H1 (cell line): ENCODE results near the gene SEPTIN1. TPM values are rescaled to one million over a fixed set of nuclear protein-coding genes. Genes with fewer than 3 reads are reported as not detected.

ENCODE experiments used
- BCL11A ChIP-seq, 2 experiments: IDR thresholded peaks; one replicate each; pipeline ENCODE4 v1.6.1; 2011; ENCODE audit warnings: low read depth in 2 of 2, low read length in 2 of 2, mild to moderate bottlenecking in 2 of 2
- CBX5 ChIP-seq: fragments of 300-800, 300-1000 bp; sonication (generic); IDR thresholded peaks from 2 replicates; pipeline ENCODE4 v1.7.1; 2016; ENCODE audit warnings: antibody characterized with exemption, low read length, low read depth
- CHD2 ChIP-seq: IDR thresholded peaks from 2 replicates; pipeline ENCODE4 v1.6.1; 2012; ENCODE audit warnings: low read length, improper control_type of control experiment
- CTCF ChIP-seq, 3 experiments: IDR thresholded peaks; 1 replicate in 2 of 3; 2 replicates in 1 of 3; pipeline versions ENCODE4 v1.5.1 to v1.6.1; 2011; ENCODE audit warnings: low read length in 3 of 3, mild to moderate bottlenecking in 3 of 3, inconsistent platforms in 2 of 3, low read depth in 1 of 3, moderate library complexity in 1 of 3; ENCODE audit not compliant: insufficient read depth in 1 of 3; ENCODE audit errors: control extremely low read depth in 1 of 3
- HDAC2 ChIP-seq, 2 experiments: fragments of 300-600 bp in 1 of 2; sonication (generic) in 1 of 2; IDR thresholded peaks; 2 replicates each; pipeline ENCODE4 v1.6.1; 2011 to 2012; ENCODE audit warnings: low read depth in 2 of 2, low read length in 2 of 2, mild to moderate bottlenecking in 2 of 2, moderate library complexity in 2 of 2, borderline replicate concordance in 1 of 2, inconsistent platforms in 1 of 2
- JUND ChIP-seq: IDR thresholded peaks from 2 replicates; pipeline ENCODE4 v1.6.1; 2011; ENCODE audit warnings: mild to moderate bottlenecking, improper control_type of control experiment, low read length
- KDM1A ChIP-seq: fragments of 200-600, 300-600 bp; sonication (generic); IDR thresholded peaks from 2 replicates; pipeline ENCODE4 v1.7.1; 2016; ENCODE audit warnings: mild to moderate bottlenecking, low read length, borderline replicate concordance
- POLR2AphosphoS5 ChIP-seq: IDR thresholded peaks from 2 replicates; pipeline ENCODE4 v1.6.1; 2011; ENCODE audit warnings: low read depth, low read length
- RAD21 ChIP-seq, 2 experiments: IDR thresholded peaks in 1 of 2; conservative IDR thresholded peaks in 1 of 2; 2 replicates each; pipeline ENCODE4 v1.6.1; 2011; ENCODE audit warnings: low read depth in 2 of 2, low read length in 2 of 2, improper control_type of control experiment in 1 of 2, inconsistent platforms in 1 of 2, mild to moderate bottlenecking in 1 of 2, moderate library complexity in 1 of 2
- TEAD4 ChIP-seq: IDR thresholded peaks from 2 replicates; pipeline ENCODE4 v1.6.1; 2012; ENCODE audit warnings: low read depth, low read length, inconsistent platforms, mixed read lengths
- polyA plus RNA-seq, 7 experiments: library from polyadenylated mRNA; depleted of rRNA in 3 of 7; stranded (reverse) in 5 of 7; unstranded in 2 of 7; fragments of >200 nt in 5 of 7; fragments of 200-250 nt in 2 of 7; gene quantifications; 1 replicate in 5 of 7; 2 replicates in 1 of 7; 4 replicates in 1 of 7; pipeline versions ENCODE4 v1.2.1 to v1.2.3, GENCODE V29; 2011 to 2013; ENCODE audit warnings: missing spikeins in 2 of 7, mixed read lengths in 2 of 7
- total RNA-seq: library from RNA; stranded (reverse); fragmentation: NEBNext Ultra II Directional; extraction: Animal tissue kit (Norgen Biotek cat#: 25700); gene quantifications from 2 replicates; pipeline ENCODE4 v1.2.1, GENCODE V29; 2021

SEPTIN1 gene
- total and polyA plus RNA-seq, 2 of the 8 experiments (the other 6 are each of a cell fraction or from before 2014, with no cell fraction given), result 0.24 to 1.4 TPM

GRCh38 chr16:30409125-30410060 is 27.0 kb upstream of the SEPTIN1 start (continued):
- TF ChIP-seq CTCF (IDR thresholded peaks at IDR 0.05; ENCODE audit: control extremely low read depth in 1 of 3, insufficient read depth in 1 of 3, low read depth in 1 of 3, low read length in 3 of 3) (peak; percentile 81 to 97 (median 91)), RAD21 (IDR thresholded peaks at IDR 0.05 in 1 of 2, conservative IDR thresholded peaks at IDR 0.05 in 1 of 2; ENCODE audit: low read depth in 2 of 2, low read length in 2 of 2) (peak; percentile 88 to 93), BCL11A (IDR thresholded peaks at IDR 0.05; ENCODE audit: low read depth in 2 of 2, low read length in 2 of 2) (no peak), JUND (0 out of 2 replicates have a peak, but pooled peaks have one; percentile 27), CHD2 (peak; percentile 34; the same call in 1 of the 2 replicates), KDM1A (no peak), CBX5 (no peak), HDAC2 (IDR thresholded peaks at IDR 0.05; ENCODE audit: borderline replicate concordance in 1 of 2, low read depth in 2 of 2, low read length in 2 of 2) (0 out of 4 replicates have a peak, but pooled peaks of 1 of the 2 experiments have one; percentile 26), TEAD4 (0 out of 2 replicates have a peak, but pooled peaks have one; percentile 36), POLR2AphosphoS5 (no peak)
